Liver (tissue), 3 donors: ENCODE results near the gene RPL10.

Experiments
- RXRA ChIP-seq, 2 donors: IDR thresholded peaks; 2 replicates each; pipeline ENCODE4 v1.6.1; 2017 to 2018; ENCODE audit warnings: antibody characterized with exemption in 2 of 2, mild to moderate bottlenecking in 1 of 2
- TF ChIP-seq, protein P1 (sequence below): fragments of 150-350 bp; IDR thresholded peaks from 2 replicates; pipeline ENCODE4 v1.5.1; 2017; ENCODE audit warnings: improper control_type of control experiment, low read depth, low read length; ENCODE audit not compliant: missing input control
- donor health status: healthy.
- donor health status: healthy.

DNA sequence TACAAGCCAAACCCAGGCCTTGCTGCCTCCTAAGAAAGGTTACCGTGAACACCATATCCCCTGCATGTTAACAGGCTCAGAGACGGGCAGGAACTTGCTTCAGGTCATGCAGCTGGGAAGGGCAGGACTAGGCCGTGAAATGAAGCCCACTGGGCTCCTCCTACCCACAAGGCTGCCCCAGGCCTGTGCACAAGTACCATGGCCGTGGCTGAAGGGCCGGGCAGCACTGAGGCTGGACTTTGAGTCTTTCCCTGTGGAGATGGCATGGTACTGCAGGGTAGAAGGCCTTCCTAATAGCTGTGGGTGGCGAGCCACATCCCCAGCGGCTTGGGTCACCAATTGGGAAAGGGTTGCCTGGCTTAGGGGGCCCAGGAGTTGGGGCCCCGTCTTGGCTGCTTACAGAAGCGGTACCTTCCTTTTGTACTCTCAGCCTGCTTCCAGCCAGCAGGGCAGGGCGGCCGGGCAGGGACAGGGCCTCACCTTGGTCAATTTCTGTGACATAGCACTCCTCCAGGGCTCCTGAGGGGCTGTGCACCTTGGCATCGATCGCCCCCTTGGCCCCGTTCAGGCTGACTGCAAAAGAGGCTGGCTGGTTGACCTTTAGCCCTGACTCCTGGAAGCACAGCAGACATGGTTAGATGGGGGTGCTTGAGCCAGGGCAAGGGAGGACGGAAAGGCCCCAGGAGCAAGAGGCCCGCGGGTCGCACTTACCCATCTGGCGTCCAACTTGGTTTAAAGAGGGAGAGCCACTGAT, 47.6 kb upstream of the RPL10 start:
- TF ChIP-seq, protein P1, sequence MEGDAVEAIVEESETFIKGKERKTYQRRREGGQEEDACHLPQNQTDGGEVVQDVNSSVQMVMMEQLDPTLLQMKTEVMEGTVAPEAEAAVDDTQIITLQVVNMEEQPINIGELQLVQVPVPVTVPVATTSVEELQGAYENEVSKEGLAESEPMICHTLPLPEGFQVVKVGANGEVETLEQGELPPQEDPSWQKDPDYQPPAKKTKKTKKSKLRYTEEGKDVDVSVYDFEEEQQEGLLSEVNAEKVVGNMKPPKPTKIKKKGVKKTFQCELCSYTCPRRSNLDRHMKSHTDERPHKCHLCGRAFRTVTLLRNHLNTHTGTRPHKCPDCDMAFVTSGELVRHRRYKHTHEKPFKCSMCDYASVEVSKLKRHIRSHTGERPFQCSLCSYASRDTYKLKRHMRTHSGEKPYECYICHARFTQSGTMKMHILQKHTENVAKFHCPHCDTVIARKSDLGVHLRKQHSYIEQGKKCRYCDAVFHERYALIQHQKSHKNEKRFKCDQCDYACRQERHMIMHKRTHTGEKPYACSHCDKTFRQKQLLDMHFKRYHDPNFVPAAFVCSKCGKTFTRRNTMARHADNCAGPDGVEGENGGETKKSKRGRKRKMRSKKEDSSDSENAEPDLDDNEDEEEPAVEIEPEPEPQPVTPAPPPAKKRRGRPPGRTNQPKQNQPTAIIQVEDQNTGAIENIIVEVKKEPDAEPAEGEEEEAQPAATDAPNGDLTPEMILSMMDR = no peak
- no peak for TF ChIP-seq RXRA (IDR thresholded peaks at IDR 0.05)
